Rectal smooth muscle tissue (tissue), 1 donor: ENCODE results near the gene SNX9.

Source experiments
- H3K27ac ChIP-seq: one replicate; pipeline ENCODE4 v1.7.0; 2013; ENCODE audit warnings: low read depth, low read length, inconsistent platforms
- H3K27me3 ChIP-seq: one replicate; pipeline ENCODE4 v1.7.0; 2013; ENCODE audit warnings: low read length; ENCODE audit not compliant: control insufficient read depth, insufficient read depth
- H3K36me3 ChIP-seq: one replicate; pipeline ENCODE4 v1.7.0; 2013; ENCODE audit warnings: low read length; ENCODE audit not compliant: control insufficient read depth, insufficient read depth
- H3K4me1 ChIP-seq: one replicate; pipeline ENCODE4 v1.7.0; 2013; ENCODE audit warnings: low read length; ENCODE audit not compliant: control insufficient read depth, insufficient read depth
- H3K4me3 ChIP-seq: one replicate; pipeline ENCODE4 v1.7.0; 2013; ENCODE audit warnings: low read length
- H3K9ac ChIP-seq: one replicate; pipeline ENCODE4 v1.7.0; 2013; ENCODE audit warnings: low read length

Gene SNX9

GRCh38 chr6:157953580-157954091, 130.6 kb downstream of the SNX9 start:
- Histone ChIP-seq H3K27me3 (no peaks in the 10 kb centered on the region), H3K36me3 (no peaks in the 10 kb centered on the region), H3K9ac (no peak overlapping the region), H3K4me3 (peak overlapping the region; percentile 54), H3K4me1 (no peaks in the 10 kb centered on the region), H3K27ac (no peak overlapping the region)

DNA sequence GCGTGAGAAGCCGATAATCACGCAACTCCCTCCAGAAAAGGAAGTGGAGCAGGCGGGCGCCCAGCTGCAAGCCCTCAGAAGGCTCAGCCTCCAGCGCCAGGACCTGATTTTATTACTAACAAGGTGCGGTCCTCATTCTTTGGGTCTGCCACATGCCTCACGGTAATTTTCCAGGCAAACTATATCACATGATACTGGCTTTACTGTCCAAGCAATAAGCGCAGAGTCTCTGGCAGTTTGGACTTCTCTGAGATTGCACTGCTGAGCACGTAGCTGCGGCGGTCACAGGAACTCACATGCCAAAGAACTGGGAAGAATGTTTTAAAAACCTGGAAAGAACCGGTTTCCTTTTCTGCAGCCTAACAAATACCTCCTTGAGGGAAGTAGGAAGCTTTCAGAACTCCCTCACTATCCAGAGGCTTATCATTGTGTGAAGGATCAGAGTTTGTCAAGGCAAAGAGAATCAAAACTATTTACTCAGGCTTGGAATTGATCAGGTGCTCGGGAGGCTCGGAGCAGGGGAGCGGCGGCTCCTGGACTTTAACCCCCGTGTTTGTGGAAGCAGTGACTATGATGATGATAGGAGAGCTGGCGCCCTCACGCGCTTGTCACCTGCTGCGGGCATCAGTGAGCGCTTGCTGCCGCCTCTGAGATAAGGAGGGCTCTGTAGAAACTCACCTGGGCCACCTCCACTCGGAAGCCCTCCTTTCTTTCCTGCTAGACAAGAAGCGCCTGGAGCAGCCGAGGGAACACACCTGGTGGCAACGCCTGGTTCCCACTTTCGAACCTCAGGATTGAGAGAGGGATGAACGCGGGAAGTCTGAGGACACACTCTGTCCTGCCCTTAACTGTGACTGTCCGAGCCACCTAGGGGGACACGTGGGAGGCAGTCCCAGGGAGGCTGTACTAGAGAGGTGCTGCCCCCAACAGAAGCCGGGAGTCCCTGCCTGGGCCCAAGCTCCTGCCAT, 131.4 kb downstream of the SNX9 start:
- Histone ChIP-seq H3K27ac (no peak overlapping the region), H3K4me3 (peak overlapping the region; percentile 54)

DNA sequence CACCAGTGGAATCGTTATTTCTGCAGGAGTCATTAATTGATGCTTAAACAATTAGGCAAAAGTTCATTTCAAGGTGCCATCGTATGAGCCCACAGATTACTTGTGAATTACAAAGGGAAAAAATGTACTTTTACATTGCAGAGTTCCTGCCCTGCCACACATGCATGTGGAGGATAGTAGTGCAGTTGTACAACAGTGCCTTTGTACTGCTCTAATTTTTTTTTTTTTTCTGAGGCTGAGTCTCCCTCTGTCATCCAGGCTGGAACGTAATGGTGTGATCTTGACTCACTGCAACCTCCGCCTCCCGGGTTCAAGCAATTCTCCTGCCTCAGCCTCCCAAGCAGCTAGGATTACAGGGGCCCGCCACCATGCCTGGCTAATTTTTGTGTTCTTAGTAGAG, 132.6 kb downstream of the SNX9 start:
- no peak overlapping the region for H3K4me3 ChIP-seq
- no peak overlapping the region for H3K27ac ChIP-seq
- no peaks in the 10 kb centered on the region for H3K36me3 ChIP-seq
- no peaks in the 10 kb centered on the region for H3K4me1 ChIP-seq
- no peaks in the 10 kb centered on the region for H3K27me3 ChIP-seq
- H3K9ac ChIP-seq: no peak overlapping the region

More for the DNA sequence above, 131.4 kb downstream of the SNX9 start:
- Histone ChIP-seq H3K36me3 (no peaks in the 10 kb centered on the region), H3K4me1 (no peaks in the 10 kb centered on the region), H3K9ac (no peak overlapping the region), H3K27me3 (no peaks in the 10 kb centered on the region)

DNA sequence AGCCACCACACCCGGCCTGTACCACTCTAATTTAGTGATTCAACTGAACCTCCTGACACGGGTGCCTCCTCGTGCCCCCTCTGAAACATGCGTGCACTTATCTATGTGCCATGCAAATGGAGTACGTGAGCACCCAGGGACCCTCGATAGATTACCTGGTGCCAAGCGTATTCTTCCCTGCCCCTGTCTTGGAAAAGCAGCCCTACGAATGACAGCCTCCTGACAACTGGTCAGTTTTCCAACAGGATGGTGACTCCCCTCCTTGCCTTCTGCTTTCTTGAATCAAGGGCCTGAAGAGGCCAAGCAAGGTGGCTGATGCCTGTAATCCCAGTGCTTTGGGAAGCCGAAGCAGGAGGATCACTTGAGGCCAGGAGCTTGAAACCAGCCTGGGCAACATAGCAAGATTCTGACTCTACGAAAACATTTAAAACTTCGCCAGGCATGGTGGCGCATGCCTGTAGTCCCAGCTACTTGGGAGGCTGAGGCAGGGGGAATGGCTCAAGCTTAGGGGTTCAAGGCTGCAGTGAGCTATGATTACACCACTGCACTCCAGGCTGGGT, 133.2 kb downstream of the SNX9 start:
- no peak overlapping the region for H3K4me3 ChIP-seq
- H3K4me1 ChIP-seq: no peaks in the 10 kb centered on the region
- H3K9ac ChIP-seq: no peak overlapping the region
- no peaks in the 10 kb centered on the region for H3K36me3 ChIP-seq
- no peaks in the 10 kb centered on the region for H3K27me3 ChIP-seq
- no peak overlapping the region for H3K27ac ChIP-seq

DNA sequence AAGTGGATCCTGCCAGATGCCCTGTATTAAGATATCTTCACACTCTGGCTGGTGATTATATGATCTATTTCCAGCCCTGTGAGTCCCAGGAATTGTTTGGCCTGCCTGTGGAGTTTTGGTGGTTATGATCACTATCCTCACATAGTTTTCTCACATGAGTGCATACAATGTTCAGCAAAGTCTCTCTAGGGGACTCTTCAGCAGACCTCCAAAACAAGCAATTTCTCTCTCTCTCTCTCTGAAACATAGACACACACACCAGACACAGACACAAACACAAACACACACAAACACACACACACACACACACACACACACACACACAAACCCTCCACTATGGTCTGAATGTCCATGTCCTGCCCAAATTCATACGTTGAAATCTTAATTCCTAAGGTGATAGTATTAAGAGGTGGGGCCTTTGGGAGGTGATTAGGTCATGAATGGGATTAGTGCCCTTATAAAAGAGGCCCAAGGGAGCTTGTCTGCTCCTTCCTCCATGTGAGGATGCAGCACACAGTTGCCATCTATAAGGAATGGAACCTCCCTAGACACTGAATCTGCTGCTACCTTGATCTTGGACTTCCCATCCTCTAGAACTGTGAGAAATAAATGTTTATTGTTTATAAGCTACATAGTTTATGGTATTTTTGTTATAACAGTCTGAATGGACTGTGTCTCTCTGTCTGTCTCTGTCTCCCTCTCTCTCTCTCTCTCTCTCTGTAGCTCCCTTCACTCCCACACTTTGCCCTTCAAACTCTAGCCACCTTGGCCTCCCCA, 136.6 kb downstream of the SNX9 start:
- H3K4me3 ChIP-seq: no peak overlapping the region
- H3K27ac ChIP-seq: no peak overlapping the region
- H3K4me1 ChIP-seq: no peaks in the 10 kb centered on the region
- no peaks in the 10 kb centered on the region for H3K36me3 ChIP-seq
- H3K27me3 ChIP-seq: no peaks in the 10 kb centered on the region
- H3K9ac ChIP-seq: no peak overlapping the region

DNA sequence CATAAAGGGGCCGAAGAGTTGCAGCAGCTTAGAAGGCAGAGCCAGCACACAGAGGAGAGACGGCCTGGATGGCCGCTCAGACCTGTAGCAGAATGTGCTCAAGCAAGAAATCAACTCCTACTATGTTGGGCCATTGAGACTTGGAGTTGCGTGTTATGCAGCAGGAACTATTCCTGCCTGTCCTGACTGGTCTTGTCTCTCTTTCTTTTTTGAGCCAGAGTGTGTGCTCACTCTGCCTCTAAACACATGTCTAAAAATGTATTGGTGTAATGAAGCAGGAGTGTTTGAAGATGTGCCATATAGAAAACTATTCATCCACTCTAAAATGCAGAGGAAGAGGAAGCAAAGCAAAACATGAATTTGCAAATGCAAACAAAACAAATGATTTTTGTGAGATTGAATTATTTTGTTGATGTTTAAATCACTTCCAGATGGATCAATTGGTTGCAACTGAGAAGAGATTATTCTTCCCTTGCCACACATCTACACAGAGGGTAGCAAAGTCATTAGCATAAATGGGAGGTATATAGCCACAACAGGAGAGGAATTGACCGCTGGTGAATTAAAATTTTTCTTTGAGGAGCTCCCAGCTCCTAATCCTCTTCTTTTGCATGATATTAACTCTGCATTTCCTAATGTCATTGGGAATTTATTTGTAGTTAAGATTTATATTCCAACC, 138.2 kb downstream of the SNX9 start:
- Histone ChIP-seq H3K9ac (no peak overlapping the region), H3K27ac (no peak overlapping the region), H3K36me3 (no peaks in the 10 kb centered on the region), H3K4me3 (no peak overlapping the region), H3K27me3 (no peaks in the 10 kb centered on the region), H3K4me1 (no peaks in the 10 kb centered on the region)

DNA sequence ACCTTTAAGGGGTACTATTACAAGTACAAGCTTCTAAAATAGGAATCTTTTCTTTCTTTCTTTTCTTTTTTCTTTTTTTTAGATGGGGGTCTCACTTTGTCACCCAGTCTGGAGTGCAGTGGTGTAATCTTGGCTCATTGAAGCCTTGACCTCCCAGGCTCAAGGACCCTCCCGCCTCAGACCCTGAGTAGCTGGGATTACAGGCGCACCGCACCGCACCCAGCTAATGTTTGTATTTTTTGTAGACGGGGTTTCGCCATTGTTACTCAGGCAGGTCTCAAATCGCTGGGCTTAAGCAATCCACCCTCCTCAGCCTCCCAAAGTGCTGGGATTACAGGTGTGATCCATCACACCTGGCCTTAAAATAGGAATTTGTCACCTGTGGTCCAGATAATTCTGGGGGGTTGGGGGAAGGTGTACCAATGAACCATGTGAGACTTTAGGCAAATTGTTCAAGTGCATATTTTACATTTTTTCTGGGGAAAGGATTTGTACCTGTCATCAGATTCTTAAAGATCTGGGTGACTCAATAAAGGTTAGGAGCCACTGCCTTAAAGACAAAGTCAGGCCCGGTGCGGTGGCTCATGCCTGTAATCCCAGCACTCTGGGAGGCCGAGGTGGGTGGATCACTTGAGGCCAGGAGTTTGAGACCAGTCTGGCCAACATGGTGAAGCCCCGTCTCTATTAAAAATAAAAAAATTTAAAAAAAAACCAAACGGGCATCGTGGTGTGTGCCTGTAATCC, 139.0 kb downstream of the SNX9 start:
- Histone ChIP-seq H3K4me1 (no peaks in the 10 kb centered on the region), H3K9ac (no peak overlapping the region), H3K27me3 (no peaks in the 10 kb centered on the region), H3K36me3 (no peaks in the 10 kb centered on the region), H3K27ac (no peak overlapping the region), H3K4me3 (no peak overlapping the region)

- Histone ChIP-seq H3K27me3 (no peaks in the 10 kb centered on the region), H3K36me3 (no peaks in the 10 kb centered on the region), H3K4me3 (no peak overlapping the region), H3K27ac (no peak overlapping the region), H3K4me1 (no peaks in the 10 kb centered on the region), H3K9ac (no peak overlapping the region)
Measured at GRCh38 chr6:157962601-157963302, 139.7 kb downstream of the SNX9 start.

- Histone ChIP-seq H3K36me3 (no peaks in the 10 kb centered on the region), H3K27me3 (no peaks in the 10 kb centered on the region), H3K9ac (no peak overlapping the region), H3K4me3 (no peak overlapping the region), H3K4me1 (no peaks in the 10 kb centered on the region), H3K27ac (no peak overlapping the region)
Measured at GRCh38 chr6:157964100-157964499, 141.1 kb downstream of the SNX9 start.

DNA sequence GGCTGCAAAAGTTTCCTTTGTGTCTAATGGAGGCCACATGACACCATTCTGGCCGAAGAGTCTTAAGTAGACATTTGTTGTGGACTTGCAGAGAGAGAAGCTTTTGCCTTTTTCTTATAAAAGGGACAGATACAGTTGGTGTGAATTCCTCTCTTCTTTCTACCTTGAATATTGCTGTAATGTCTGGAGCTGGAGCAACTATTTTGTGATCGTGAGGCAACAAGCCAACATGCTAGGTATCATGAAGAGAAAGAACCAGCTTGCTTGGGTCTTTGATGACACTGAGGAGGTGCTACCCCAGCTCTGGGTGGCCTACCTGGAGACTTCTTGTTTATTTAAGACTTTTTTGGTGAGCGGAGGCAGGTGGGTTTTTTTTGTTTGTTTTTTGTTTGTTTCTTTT, 142.3 kb downstream of the SNX9 start:
- Histone ChIP-seq H3K36me3 (no peaks in the 10 kb centered on the region), H3K9ac (no peak overlapping the region), H3K4me1 (no peaks in the 10 kb centered on the region), H3K27me3 (no peaks in the 10 kb centered on the region), H3K27ac (no peak overlapping the region), H3K4me3 (no peak overlapping the region)

- Histone ChIP-seq H3K27ac (no peak overlapping the region), H3K4me3 (no peak overlapping the region), H3K27me3 (no peaks in the 10 kb centered on the region), H3K4me1 (no peaks in the 10 kb centered on the region), H3K9ac (no peak overlapping the region), H3K36me3 (no peaks in the 10 kb centered on the region)
Measured at GRCh38 chr6:157966589-157966977, 143.5 kb downstream of the SNX9 start.
